ENCODE measurements around the gene CEP162.
"Not testable (repeated sequence)": the region's sequence is repeated elsewhere in the genome, so short reads cannot be mapped to it uniquely, and the experiment has no call there.

The CEP162 gene

GRCh38 chr6:84089081-84089480 is 138.4 kb downstream of the CEP162 start:
- DNase-seq (ENCODE audit: low spot score): no peak

- no peak for DNase-seq (ENCODE audit: low spot score)
Measured at GRCh38 chr6:84086545-84087429, 140.7 kb downstream of the CEP162 start.

- DNase-seq (ENCODE audit: low spot score): no peak
Measured at GRCh38 chr6:84086056-84086455, 141.4 kb downstream of the CEP162 start.

GRCh38 chr6:84084705-84085104 is 142.7 kb downstream of the CEP162 start:
- not testable (repeated sequence) for DNase-seq (ENCODE audit: low spot score)

GRCh38 chr6:84082689-84083265 is 144.7 kb downstream of the CEP162 start:
- no peak for DNase-seq (ENCODE audit: low spot score)

GRCh38 chr6:84081222-84081621 is 146.2 kb downstream of the CEP162 start:
- no peak for DNase-seq (ENCODE audit: low spot score)

GRCh38 chr6:84078335-84078734 is 149.1 kb downstream of the CEP162 start:
- no peak for DNase-seq (ENCODE audit: low spot score)

- DNase-seq (ENCODE audit: low spot score): no peak
Measured at GRCh38 chr6:84077645-84078044, 149.8 kb downstream of the CEP162 start.

GRCh38 chr6:84074988-84075781 is 152.3 kb downstream of the CEP162 start:
- no peak for DNase-seq (ENCODE audit: low spot score)
